Prostate gland (tissue), 2 donors: Measurements from ENCODE around the gene ITGAD.

Experiments
- POLR2A ChIP-seq: fragments of 450-650 bp; IDR thresholded peaks from one replicate; pipeline ENCODE4 v1.6.1; 2016; ENCODE audit warnings: antibody characterized with exemption, mild to moderate bottlenecking
- POLR2AphosphoS5 ChIP-seq: sonication (generic); formaldehyde crosslinking; IDR thresholded peaks from one replicate; pipeline ENCODE4 v1.6.1; 2017; ENCODE audit warnings: antibody characterized with exemption
- TF ChIP-seq, protein P1 (sequence below), 4 experiments: fragments of 200-600 bp in 2 of 4; fragments of 450-650 bp in 2 of 4; sonication (generic) in 2 of 4; IDR thresholded peaks; 1 replicate in 3 of 4; 2 replicates in 1 of 4; pipeline ENCODE4 v1.5.1; 2016 to 2019; ENCODE audit warnings: antibody characterized with exemption in 4 of 4, mild to moderate bottlenecking in 2 of 4, moderate library complexity in 2 of 4

DNA sequence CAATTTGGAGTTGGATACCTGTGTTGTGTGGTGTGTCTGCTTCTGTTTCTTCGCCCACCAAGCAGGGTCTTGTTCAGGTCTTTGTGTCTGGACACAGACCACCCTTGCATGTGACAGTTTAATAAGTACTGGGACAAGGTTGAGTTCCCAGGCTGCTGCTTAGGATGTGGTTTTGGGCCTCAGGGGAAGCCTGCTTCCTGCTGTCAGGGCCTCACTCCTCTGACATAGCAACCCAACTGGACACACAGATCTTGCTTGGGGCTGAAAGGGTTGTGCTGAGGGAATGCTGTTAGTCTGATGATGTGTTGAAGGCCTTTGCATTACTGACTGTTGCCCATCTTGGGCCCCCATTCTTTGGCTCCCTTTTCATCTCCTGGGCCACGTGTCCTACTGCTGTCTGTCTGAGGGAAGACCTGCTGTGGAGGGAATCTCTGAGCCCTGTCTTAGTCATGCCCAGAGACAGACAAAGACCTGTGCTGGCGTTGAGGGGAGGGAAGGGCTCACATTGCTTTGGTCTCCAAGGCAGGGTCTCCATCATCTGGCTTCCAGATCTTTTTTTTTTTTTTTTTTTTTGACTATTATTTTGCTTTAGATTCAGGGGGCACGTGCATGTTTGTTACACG lies 74.1 kb downstream of the ITGAD start:
- TF ChIP-seq POLR2A = no peak
- TF ChIP-seq, protein P1, sequence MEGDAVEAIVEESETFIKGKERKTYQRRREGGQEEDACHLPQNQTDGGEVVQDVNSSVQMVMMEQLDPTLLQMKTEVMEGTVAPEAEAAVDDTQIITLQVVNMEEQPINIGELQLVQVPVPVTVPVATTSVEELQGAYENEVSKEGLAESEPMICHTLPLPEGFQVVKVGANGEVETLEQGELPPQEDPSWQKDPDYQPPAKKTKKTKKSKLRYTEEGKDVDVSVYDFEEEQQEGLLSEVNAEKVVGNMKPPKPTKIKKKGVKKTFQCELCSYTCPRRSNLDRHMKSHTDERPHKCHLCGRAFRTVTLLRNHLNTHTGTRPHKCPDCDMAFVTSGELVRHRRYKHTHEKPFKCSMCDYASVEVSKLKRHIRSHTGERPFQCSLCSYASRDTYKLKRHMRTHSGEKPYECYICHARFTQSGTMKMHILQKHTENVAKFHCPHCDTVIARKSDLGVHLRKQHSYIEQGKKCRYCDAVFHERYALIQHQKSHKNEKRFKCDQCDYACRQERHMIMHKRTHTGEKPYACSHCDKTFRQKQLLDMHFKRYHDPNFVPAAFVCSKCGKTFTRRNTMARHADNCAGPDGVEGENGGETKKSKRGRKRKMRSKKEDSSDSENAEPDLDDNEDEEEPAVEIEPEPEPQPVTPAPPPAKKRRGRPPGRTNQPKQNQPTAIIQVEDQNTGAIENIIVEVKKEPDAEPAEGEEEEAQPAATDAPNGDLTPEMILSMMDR (IDR thresholded peaks at IDR 0.05) = no peak
- TF ChIP-seq POLR2AphosphoS5 = no peak
